SK-N-SH treated with all-trans-retinoic acid at 6 μM for 48 hours (cell line): ENCODE data around the gene C11orf86.
"Not testable (repeated sequence)": the region's sequence is repeated elsewhere in the genome, so short reads cannot be mapped to it uniquely, and the experiment has no call there.

Experiments used
- ATAC-seq: fragments of 200-7000 bp; cut with Tn5 transposase; 3 replicates; pipeline ENCODE4 v1.9.1; 2020; ENCODE audit warnings: mild to moderate bottlenecking, moderate library complexity
- ARNTL ChIP-seq: fragments of 450-650 bp; formaldehyde crosslinking; IDR thresholded peaks from 2 replicates; pipeline ENCODE4 v1.5.0; 2020; ENCODE audit warnings: low read depth, mild to moderate bottlenecking, moderate library complexity, borderline replicate concordance
- CREB5 ChIP-seq: fragments of 250-450 bp; sonication (Bioruptor Pico); IDR thresholded peaks from 2 replicates; pipeline ENCODE4 v1.5.1; 2020; ENCODE audit warnings: low read depth, mild to moderate bottlenecking, moderate library complexity
- CSDC2 ChIP-seq: fragments of 250-450 bp; sonication (Bioruptor Pico); IDR thresholded peaks from 2 replicates; pipeline ENCODE4 v1.5.0; 2020; ENCODE audit warnings: mild to moderate bottlenecking, moderate library complexity
- CSRNP3 ChIP-seq: fragments of 250-450 bp; sonication (Bioruptor Pico); IDR thresholded peaks from 2 replicates; pipeline ENCODE4 v1.5.1; 2021; ENCODE audit warnings: mild to moderate bottlenecking, moderate library complexity
- ESRRG ChIP-seq: fragments of 250-450 bp; sonication (Bioruptor Pico); IDR thresholded peaks from 2 replicates; pipeline ENCODE4 v1.6.1; 2021; ENCODE audit warnings: mild to moderate bottlenecking
- GLIS3 ChIP-seq: fragments of 250-450 bp; sonication (Bioruptor Pico); IDR thresholded peaks from 2 replicates; pipeline ENCODE4 v1.5.0; 2020; ENCODE audit warnings: mild to moderate bottlenecking, moderate library complexity
- ISL1 ChIP-seq: fragments of 250-450 bp; sonication (Bioruptor Pico); IDR thresholded peaks from 2 replicates; pipeline ENCODE4 v2.1.2; 2022; ENCODE audit warnings: mild to moderate bottlenecking, moderate library complexity
- OSR1 ChIP-seq: fragments of 250-450 bp; sonication (Bioruptor Pico); IDR thresholded peaks from 2 replicates; pipeline ENCODE4 v1.8.0; 2022; ENCODE audit warnings: moderate library complexity, mild to moderate bottlenecking, inconsistent platforms
- PATZ1 ChIP-seq: fragments of 250-450 bp; sonication (Bioruptor Pico); IDR thresholded peaks from 2 replicates; pipeline ENCODE4 v1.8.0; 2020; ENCODE audit warnings: mild to moderate bottlenecking, moderate library complexity, borderline replicate concordance
- POU6F1 ChIP-seq: fragments of 250-450 bp; sonication (Bioruptor Pico); IDR thresholded peaks from 2 replicates; pipeline ENCODE4 v1.8.0; 2021; ENCODE audit warnings: low read depth, mild to moderate bottlenecking, moderate library complexity, borderline replicate concordance
- RARB ChIP-seq: fragments of 250-450 bp; sonication (Bioruptor Pico); IDR thresholded peaks from 2 replicates; pipeline ENCODE4 v1.8.0; 2021; ENCODE audit warnings: mild to moderate bottlenecking, moderate library complexity
- SNAI2 ChIP-seq: fragments of 250-450 bp; sonication (Bioruptor Pico); IDR thresholded peaks from 2 replicates; pipeline ENCODE4 v1.5.0; 2020; ENCODE audit warnings: mild to moderate bottlenecking, moderate library complexity
- TCF4 ChIP-seq: fragments of 250-450 bp; sonication (Bioruptor Pico); IDR thresholded peaks from 2 replicates; pipeline ENCODE4 v1.8.0; 2021; ENCODE audit warnings: mild to moderate bottlenecking, moderate library complexity, borderline replicate concordance
- TSHZ2 ChIP-seq: fragments of 250-450 bp; sonication (Bioruptor Pico); IDR thresholded peaks from 2 replicates; pipeline ENCODE4 v1.5.0; 2020; ENCODE audit warnings: mild to moderate bottlenecking, moderate library complexity
- ZC3H10 ChIP-seq: fragments of 250-450 bp; sonication (Bioruptor Pico); IDR thresholded peaks from 2 replicates; pipeline ENCODE4 v1.5.1; 2021; ENCODE audit warnings: mild to moderate bottlenecking, moderate library complexity
- ZFP3 ChIP-seq: fragments of 250-450 bp; sonication (Bioruptor Pico); IDR thresholded peaks from 2 replicates; pipeline ENCODE4 v1.5.0; 2020; ENCODE audit warnings: mild to moderate bottlenecking, moderate library complexity
- ZNF565 ChIP-seq: fragments of 450-650 bp; formaldehyde crosslinking; conservative IDR thresholded peaks from 2 replicates; pipeline ENCODE4 v1.5.0; 2020; ENCODE audit warnings: low read depth, mild to moderate bottlenecking, moderate library complexity
- ZNF70 ChIP-seq: fragments of 450-650 bp; formaldehyde crosslinking; IDR thresholded peaks from 2 replicates; pipeline ENCODE4 v1.5.0; 2020; ENCODE audit warnings: mild to moderate bottlenecking, moderate library complexity

Gene C11orf86

GRCh38 chr11:66999555-66999954, 24.5 kb downstream of the C11orf86 start (continued):
- TF ChIP-seq SNAI2 (CRISPR knock-in tag) (no peak), TCF4 (CRISPR knock-in tag) (no peak), ISL1 (no peak), ESRRG (no peak)
- TF ChIP-seq, all 23 proteins: peak for 0

- ATAC-seq = no peak
- TF ChIP-seq RARB (CRISPR knock-in tag) (no peak), CSDC2 (CRISPR knock-in tag) (no peak), CSRNP3 (CRISPR knock-in tag) (no peak), CREB5 (CRISPR knock-in tag) (no peak)
- TF ChIP-seq, all 23 proteins: peak for 0
Measured at GRCh38 chr11:67001332-67001731, 26.2 kb downstream of the C11orf86 start.

- ATAC-seq = no peak
- TF ChIP-seq POU6F1 (CRISPR knock-in tag) = no peak
- no peak for TF ChIP-seq CSDC2 (CRISPR knock-in tag)
Measured at GRCh38 chr11:67002297-67002913, 27.3 kb downstream of the C11orf86 start.

GRCh38 chr11:67002921-67003411, 27.9 kb downstream of the C11orf86 start:
- no peak for ATAC-seq

GRCh38 chr11:67005200-67005599, 30.1 kb downstream of the C11orf86 start:
- ATAC-seq = not testable (repeated sequence)

More at GRCh38 chr11:67002921-67003411, 27.9 kb downstream of the C11orf86 start:
- TF ChIP-seq ISL1 (no peak), CSDC2 (CRISPR knock-in tag) (no peak), ZNF565 (CRISPR knock-in tag) (no peak), TSHZ2 (CRISPR knock-in tag) (no peak), OSR1 (CRISPR knock-in tag) (no peak), ARNTL (no peak)

- ATAC-seq = peak; percentile 65
- TF ChIP-seq ZC3H10 (CRISPR knock-in tag) = no peak
- TF ChIP-seq ZFP3 = no peak
- TF ChIP-seq PATZ1 = no peak
- no peak for TF ChIP-seq GLIS3 (CRISPR knock-in tag)
- no peak for TF ChIP-seq ARNTL
- TF ChIP-seq OSR1 (CRISPR knock-in tag) = no peak
- no peak for TF ChIP-seq TCF4 (CRISPR knock-in tag)
- TF ChIP-seq RARB (CRISPR knock-in tag) = no peak
- no peak for TF ChIP-seq ZNF70
- TF ChIP-seq, all 23 proteins: peak for 0
Measured at GRCh38 chr11:67006029-67006884, 31.2 kb downstream of the C11orf86 start.
